Loucy (cell line): ENCODE measurements around the gene CACNA1S.

Source experiments
- CTCF ChIP-seq: fragments of 200-600 bp; sonication (generic); conservative IDR thresholded peaks from 2 replicates; pipeline ENCODE4 v1.5.1; 2014; ENCODE audit warnings: mild to moderate bottlenecking, antibody characterized with exemption, low read length
- EZH2phosphoT487 ChIP-seq: fragments of 200-600 bp; IDR thresholded peaks from 2 replicates; pipeline ENCODE4 v1.6.1; 2018; ENCODE audit warnings: antibody characterized with exemption, mild to moderate bottlenecking, moderate library complexity, borderline replicate concordance

- peak; percentile 26; the same call in 1 of the 2 replicates for TF ChIP-seq CTCF
- TF ChIP-seq EZH2phosphoT487, result no peak
These were observed 89.3 kb downstream of the CACNA1S start for GRCh38 chr1:201022820-201023516.
